H9 (cell line): ENCODE data around the gene TSPO. TPM values are rescaled to one million over a fixed set of nuclear protein-coding genes. Genes with fewer than 3 reads are reported as not detected.

Source experiments
- DNase-seq: peaks from one replicate; pipeline ENCODE4 v3.0.0-alpha.2; 2017
- H2AFZ ChIP-seq: one replicate; pipeline ENCODE4 v1.6.1; 2013; ENCODE audit warnings: mild to moderate bottlenecking, low read length, control low read depth, moderate library complexity
- H2AK5ac ChIP-seq: 2 replicates; pipeline ENCODE4 v1.6.1; 2013; ENCODE audit warnings: low read length, control low read depth, mixed read lengths; ENCODE audit not compliant: insufficient read length
- H2BK120ac ChIP-seq: one replicate; pipeline ENCODE4 v1.6.1; 2013; ENCODE audit warnings: low read depth, mild to moderate bottlenecking, low read length, control low read depth, inconsistent platforms; ENCODE audit not compliant: poor library complexity, severe bottlenecking
- H2BK12ac ChIP-seq: 2 replicates; pipeline ENCODE4 v1.6.1; 2013; ENCODE audit warnings: low read length, control low read depth, mixed read lengths, low read depth; ENCODE audit not compliant: insufficient read length
- H2BK15ac ChIP-seq: 2 replicates; pipeline ENCODE4 v1.6.1; 2013; ENCODE audit warnings: low read depth, low read length, control low read depth
- H2BK20ac ChIP-seq: one replicate; pipeline ENCODE4 v1.6.1; 2013; ENCODE audit warnings: low read depth, mild to moderate bottlenecking, low read length, control low read depth, inconsistent platforms; ENCODE audit not compliant: poor library complexity, severe bottlenecking
- H2BK5ac ChIP-seq: 2 replicates; pipeline ENCODE4 v1.6.1; 2013; ENCODE audit warnings: low read length, control low read depth, mixed read lengths; ENCODE audit not compliant: insufficient read length
- H3K14ac ChIP-seq: 2 replicates; pipeline ENCODE4 v1.6.1; 2013; ENCODE audit warnings: low read length, control low read depth; ENCODE audit not compliant: insufficient read depth
- H3K18ac ChIP-seq: 2 replicates; pipeline ENCODE4 v1.6.1; 2013; ENCODE audit warnings: low read depth, mild to moderate bottlenecking, mixed read lengths, low read length, control low read depth; ENCODE audit not compliant: insufficient read length
- H3K23ac ChIP-seq: 2 replicates; pipeline ENCODE4 v1.6.1; 2013; ENCODE audit warnings: low read length, control low read depth, mixed read lengths, low read depth; ENCODE audit not compliant: insufficient read length
- H3K23me2 ChIP-seq: 2 replicates; pipeline ENCODE4 v1.6.1; 2013; ENCODE audit warnings: low read depth, mild to moderate bottlenecking, mixed read lengths, low read length, control low read depth; ENCODE audit not compliant: insufficient read length, poor library complexity, severe bottlenecking
- H3K27ac ChIP-seq: 2 replicates; pipeline ENCODE4 v1.5.1; 2013; ENCODE audit warnings: low read length, control low read depth, mixed read lengths, low read depth; ENCODE audit not compliant: insufficient read length
- H3K27me3 ChIP-seq: 2 replicates; pipeline ENCODE4 v1.6.1; 2013; ENCODE audit warnings: low read length, control low read depth, inconsistent platforms; ENCODE audit not compliant: insufficient read depth
- H3K4ac ChIP-seq: 2 replicates; pipeline ENCODE4 v1.6.1; 2013; ENCODE audit warnings: low read depth, mild to moderate bottlenecking, control low read depth, inconsistent platforms, low read length, moderate library complexity
- H3K4me1 ChIP-seq: 2 replicates; pipeline ENCODE4 v1.6.1; 2013; ENCODE audit warnings: low read length, control low read depth, inconsistent platforms; ENCODE audit not compliant: insufficient read depth
- H3K4me2 ChIP-seq: 2 replicates; pipeline ENCODE4 v1.6.1; 2013; ENCODE audit warnings: low read length, control low read depth, mixed read lengths; ENCODE audit not compliant: insufficient read length, insufficient read depth
- H3K56ac ChIP-seq: 2 replicates; pipeline ENCODE4 v1.6.1; 2013; ENCODE audit warnings: low read depth, mild to moderate bottlenecking, mixed read lengths, low read length, control low read depth; ENCODE audit not compliant: insufficient read length
- H3K79me1 ChIP-seq: 2 replicates; pipeline ENCODE4 v1.6.1; 2013; ENCODE audit warnings: low read depth, mild to moderate bottlenecking, moderate library complexity, low read length, control low read depth, inconsistent platforms; ENCODE audit not compliant: insufficient read depth, poor library complexity, severe bottlenecking
- H3K79me2 ChIP-seq: 2 replicates; pipeline ENCODE4 v1.6.1; 2013; ENCODE audit warnings: low read length, control low read depth, inconsistent platforms; ENCODE audit not compliant: insufficient read depth
- H3K9ac ChIP-seq: 2 replicates; pipeline ENCODE4 v1.6.1; 2013; ENCODE audit warnings: low read length, control low read depth, mixed read lengths; ENCODE audit not compliant: insufficient read length; ENCODE audit errors: extremely low read depth
- H3K9me3 ChIP-seq: one replicate; pipeline ENCODE4 v1.6.1; 2013; ENCODE audit warnings: low read depth, low read length, inconsistent platforms; ENCODE audit not compliant: control insufficient read depth
- H3T11ph ChIP-seq: one replicate; pipeline ENCODE4 v1.6.1; 2013; ENCODE audit warnings: mild to moderate bottlenecking, low read length, control low read depth, inconsistent platforms
- H4K20me1 ChIP-seq: one replicate; pipeline ENCODE4 v1.6.1; 2013; ENCODE audit not compliant: control insufficient read depth, insufficient read length, insufficient read depth
- H4K5ac ChIP-seq: 2 replicates; pipeline ENCODE4 v1.6.1; 2013; ENCODE audit warnings: low read depth, mild to moderate bottlenecking, mixed read lengths, low read length, control low read depth; ENCODE audit not compliant: insufficient read length
- H4K8ac ChIP-seq: replicated peaks from 2 replicates; pipeline ENCODE4 v1.6.1; 2013; ENCODE audit warnings: low read length, control low read depth, mixed read lengths, low read depth; ENCODE audit not compliant: insufficient read length
- H4K91ac ChIP-seq: 2 replicates; pipeline ENCODE4 v1.6.1; 2013; ENCODE audit warnings: low read depth, mild to moderate bottlenecking, moderate library complexity, mixed read lengths, low read length, control low read depth; ENCODE audit not compliant: insufficient read length
- H3K27ac Mint-ChIP-seq, 3 experiments: 2 replicates in 2 of 3; 3 replicates in 1 of 3; pipeline ENCODE4 v1.8.0; 2020 to 2021; ENCODE audit warnings: mixed read lengths in 3 of 3, mild to moderate bottlenecking in 1 of 3, moderate library complexity in 1 of 3
- H3K27me3 Mint-ChIP-seq: 2 replicates; pipeline ENCODE4 v1.8.0; 2021; ENCODE audit warnings: low read depth, mild to moderate bottlenecking, moderate library complexity, mixed read lengths
- H3K36me3 Mint-ChIP-seq, 3 experiments: 2 replicates in 2 of 3; 3 replicates in 1 of 3; pipeline ENCODE4 v1.8.0; 2020 to 2021; ENCODE audit warnings: low read depth in 3 of 3, mixed read lengths in 3 of 3; ENCODE audit not compliant: insufficient read depth in 1 of 3
- H3K4me1 Mint-ChIP-seq, 2 experiments: 2 replicates each; pipeline ENCODE4 v1.8.0; 2020; ENCODE audit warnings: mixed read lengths in 2 of 2
- H3K4me3 Mint-ChIP-seq, 2 experiments: 2 replicates in 1 of 2; 3 replicates in 1 of 2; pipeline ENCODE4 v1.8.0; 2020 to 2021; ENCODE audit warnings: mild to moderate bottlenecking in 2 of 2, mixed read lengths in 2 of 2, moderate library complexity in 1 of 2
- H3K9me3 Mint-ChIP-seq, 2 experiments: 2 replicates in 1 of 2; 3 replicates in 1 of 2; pipeline ENCODE4 v1.8.0; 2020; ENCODE audit warnings: mild to moderate bottlenecking in 2 of 2, mixed read lengths in 2 of 2, moderate library complexity in 1 of 2
- WGBS: extraction: QIAGEN DNeasy Blood & Tissue Kit; methylation state at CpG from one replicate; pipeline ENCODE4 v1.1.7; 2013; ENCODE audit warnings: missing lambda C conversion rate, low lambda C conversion rate, mixed read lengths; ENCODE audit not compliant: insufficient read length; ENCODE audit errors: extremely low coverage; 5-methylcytosine and 5-hydroxymethylcytosine counted together
- total RNA-seq: library from RNA; stranded (reverse); gene quantifications from 2 replicates; pipeline ENCODE4 v1.2.1, GENCODE V29; 2021
- TF ChIP-seq, protein P1 (sequence below): fragments of 200-600 bp; sonication (generic); conservative IDR thresholded peaks from 3 replicates; pipeline ENCODE4 v1.8.0; 2021; ENCODE audit warnings: antibody characterized with exemption, mild to moderate bottlenecking

The TSPO gene
- total RNA-seq, 1 experiment from 2014 or later, result 14.8 TPM

GRCh38 chr22:43173566-43173965 lies 22.2 kb downstream of the TSPO start:
- WGBS, result no CpG with 5 or more reads among the region's 9 CpGs

More at GRCh38 chr22:43173566-43173965, 22.2 kb downstream of the TSPO start:
- no peaks in the 10 kb centered on the region for H3K4me1 Mint-ChIP-seq
- H2BK5ac ChIP-seq, result no peak overlapping the region
- TF ChIP-seq, protein P1, sequence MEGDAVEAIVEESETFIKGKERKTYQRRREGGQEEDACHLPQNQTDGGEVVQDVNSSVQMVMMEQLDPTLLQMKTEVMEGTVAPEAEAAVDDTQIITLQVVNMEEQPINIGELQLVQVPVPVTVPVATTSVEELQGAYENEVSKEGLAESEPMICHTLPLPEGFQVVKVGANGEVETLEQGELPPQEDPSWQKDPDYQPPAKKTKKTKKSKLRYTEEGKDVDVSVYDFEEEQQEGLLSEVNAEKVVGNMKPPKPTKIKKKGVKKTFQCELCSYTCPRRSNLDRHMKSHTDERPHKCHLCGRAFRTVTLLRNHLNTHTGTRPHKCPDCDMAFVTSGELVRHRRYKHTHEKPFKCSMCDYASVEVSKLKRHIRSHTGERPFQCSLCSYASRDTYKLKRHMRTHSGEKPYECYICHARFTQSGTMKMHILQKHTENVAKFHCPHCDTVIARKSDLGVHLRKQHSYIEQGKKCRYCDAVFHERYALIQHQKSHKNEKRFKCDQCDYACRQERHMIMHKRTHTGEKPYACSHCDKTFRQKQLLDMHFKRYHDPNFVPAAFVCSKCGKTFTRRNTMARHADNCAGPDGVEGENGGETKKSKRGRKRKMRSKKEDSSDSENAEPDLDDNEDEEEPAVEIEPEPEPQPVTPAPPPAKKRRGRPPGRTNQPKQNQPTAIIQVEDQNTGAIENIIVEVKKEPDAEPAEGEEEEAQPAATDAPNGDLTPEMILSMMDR, result no peak
- H3K23ac ChIP-seq, result no peak overlapping the region
- H3K27ac ChIP-seq, result no peak overlapping the region
- H3K27me3 Mint-ChIP-seq, result no peaks in the 10 kb centered on the region
- no peak overlapping the region for H3K9ac ChIP-seq
- no peaks in the 10 kb centered on the region for H4K20me1 ChIP-seq
- no peaks in the 10 kb centered on the region for H3K9me3 ChIP-seq
- H4K8ac ChIP-seq, result no peak overlapping the region
- H3K14ac ChIP-seq, result no peak overlapping the region
- no peak overlapping the region for H3K18ac ChIP-seq
- H2AK5ac ChIP-seq, result no peak overlapping the region
- no peak overlapping the region for H4K5ac ChIP-seq
- H2BK12ac ChIP-seq, result no peak overlapping the region
- H3K56ac ChIP-seq, result no peak overlapping the region
- no peaks in the 10 kb centered on the region for H3K79me2 ChIP-seq
- no peak overlapping the region for H3K4ac ChIP-seq
- H3T11ph ChIP-seq, result no peak overlapping the region
- no peaks in the 10 kb centered on the region for H3K9me3 Mint-ChIP-seq
- H3K4me2 ChIP-seq, result no peak overlapping the region
- no peaks in the 10 kb centered on the region for H3K4me1 ChIP-seq
- H3K27me3 ChIP-seq, result no peaks in the 10 kb centered on the region
- DNase-seq, result no peak
- H3K79me1 ChIP-seq, result no peaks in the 10 kb centered on the region
- no peak overlapping the region for H2BK20ac ChIP-seq
- H4K91ac ChIP-seq, result no peak overlapping the region
- no peak overlapping the region for H2AFZ ChIP-seq
- H3K23me2 ChIP-seq, result no peaks in the 10 kb centered on the region
- H3K27ac Mint-ChIP-seq, result no peak overlapping the region; a peak in 1 of 7 replicates
- H3K36me3 Mint-ChIP-seq, result peaks cover 20 to 77% (median 66%) of the 10 kb centered on the region in 3 experiments; a peak in 6 of 7 replicates
- no peak overlapping the region for H3K4me3 Mint-ChIP-seq
- H2BK15ac ChIP-seq, result no peak overlapping the region
- H2BK120ac ChIP-seq, result no peak overlapping the region
